K562 (cell line): ENCODE data around the gene RBM17. TPM values are rescaled to one million over a fixed set of nuclear protein-coding genes. Genes with fewer than 3 reads are reported as not detected.

Source experiments
- ATF7 ChIP-seq: fragments of 450-650 bp; IDR thresholded peaks from 2 replicates; pipeline ENCODE4 v1.7.1; 2014; ENCODE audit warnings: mild to moderate bottlenecking, moderate library complexity
- CREM ChIP-seq: IDR thresholded peaks from 2 replicates; pipeline ENCODE4 v1.6.1; 2014; ENCODE audit warnings: antibody characterized with exemption, low read depth
- DMBX1 ChIP-seq: fragments of 250-450 bp; sonication (Bioruptor Pico); IDR thresholded peaks from 2 replicates; pipeline ENCODE4 v1.8.0; 2022; ENCODE audit warnings: inconsistent platforms, mild to moderate bottlenecking, moderate library complexity, borderline replicate concordance
- EP400 ChIP-seq: fragments of 450-650 bp; IDR thresholded peaks from 2 replicates; pipeline ENCODE4 v1.6.1; 2017; ENCODE audit warnings: antibody characterized with exemption, mild to moderate bottlenecking, moderate library complexity
- ERF ChIP-seq: fragments of 450-650 bp; formaldehyde crosslinking; IDR thresholded peaks from 2 replicates; pipeline ENCODE4 v1.4.0; 2020; ENCODE audit warnings: mild to moderate bottlenecking, mixed read lengths
- FOSL1 ChIP-seq: fragments of 200-800 bp; sonication (Bioruptor generic); conservative IDR thresholded peaks from 2 replicates; pipeline ENCODE4 v1.6.1; 2016; ENCODE audit warnings: missing genetic modification characterization, missing compliant biosample characterization
- HCFC1 ChIP-seq: IDR thresholded peaks from 2 replicates; pipeline ENCODE4 v1.6.1; 2012; ENCODE audit warnings: low read depth, low read length, improper control_type of control experiment
- HDAC2 ChIP-seq: fragments of 450-650 bp; IDR thresholded peaks from 2 replicates; pipeline ENCODE4 v1.6.1; 2016; ENCODE audit warnings: mild to moderate bottlenecking
- LCOR ChIP-seq: sonication (generic); formaldehyde crosslinking; IDR thresholded peaks from 2 replicates; pipeline ENCODE4 v1.8.0; 2022; ENCODE audit warnings: mild to moderate bottlenecking, missing genetic modification reagents
- MAX ChIP-seq: sonication (generic); formaldehyde crosslinking; IDR thresholded peaks from 2 replicates; pipeline ENCODE4 v1.9.0; 2022; ENCODE audit warnings: mild to moderate bottlenecking, missing genetic modification reagents
- MAZ ChIP-seq, 2 experiments: fragments of 450-650 bp in 1 of 2; sonication (generic) in 1 of 2; formaldehyde crosslinking; IDR thresholded peaks in 1 of 2; conservative IDR thresholded peaks in 1 of 2; 2 replicates each; pipeline versions ENCODE4 v1.4.0 to v1.5.0; 2020; ENCODE audit warnings: mild to moderate bottlenecking in 1 of 2, missing genetic modification reagents in 1 of 2
- MYC ChIP-seq, 2 experiments: fragments of 250-450 bp in 1 of 2; sonication (Bioruptor Pico) in 1 of 2; IDR thresholded peaks; 2 replicates each; pipeline versions ENCODE4 v1.5.1 to v1.6.1; 2012 to 2021; ENCODE audit warnings: low read depth in 2 of 2, borderline replicate concordance in 1 of 2, improper control_type of control experiment in 1 of 2, low read length in 1 of 2, mild to moderate bottlenecking in 1 of 2, moderate library complexity in 1 of 2
- MYNN ChIP-seq, 2 experiments: sonication (generic); formaldehyde crosslinking in 1 of 2; IDR thresholded peaks; 2 replicates each; pipeline versions ENCODE4 v1.5.0 to v1.6.1; 2016 to 2020; ENCODE audit warnings: antibody characterized with exemption in 1 of 2, missing genetic modification reagents in 1 of 2
- NCOR1 ChIP-seq: fragments of 450-650 bp; IDR thresholded peaks from 2 replicates; pipeline ENCODE4 v1.6.1; 2016; ENCODE audit warnings: mild to moderate bottlenecking, moderate library complexity
- NFIX ChIP-seq: fragments of 250-450 bp; sonication (Bioruptor Pico); IDR thresholded peaks from 2 replicates; pipeline ENCODE4 v1.4.0; 2020; ENCODE audit warnings: low read depth, mild to moderate bottlenecking, moderate library complexity
- NONO ChIP-seq, 2 experiments: fragments of 200-400 bp in 1 of 2; fragments of 450-650 bp in 1 of 2; formaldehyde crosslinking in 1 of 2; IDR thresholded peaks; 2 replicates each; pipeline ENCODE4 v1.6.1; 2017; ENCODE audit warnings: low read depth in 2 of 2, mild to moderate bottlenecking in 2 of 2, moderate library complexity in 2 of 2, low read length in 1 of 2
- POLR2AphosphoS2 ChIP-seq: IDR thresholded peaks from 2 replicates; pipeline ENCODE4 v1.6.1; 2012; ENCODE audit warnings: low read length, improper control_type of control experiment
- POLR2G ChIP-seq: fragments of 200-400 bp; formaldehyde crosslinking; IDR thresholded peaks from 2 replicates; pipeline ENCODE4 v1.6.1; 2017; ENCODE audit warnings: low read depth, mild to moderate bottlenecking, antibody characterized with exemption, low read length, moderate library complexity
- PTTG1 ChIP-seq: fragments of 450-650 bp; IDR thresholded peaks from 2 replicates; pipeline ENCODE4 v1.6.1; 2016; ENCODE audit warnings: low read depth, mild to moderate bottlenecking, missing genetic modification characterization, missing compliant biosample characterization
- SUPT5H ChIP-seq: fragments of 450-650 bp; IDR thresholded peaks from 2 replicates; pipeline ENCODE4 v1.6.1; 2016
- TEAD4 ChIP-seq, 2 experiments: sonication (generic) in 1 of 2; formaldehyde crosslinking in 1 of 2; IDR thresholded peaks; 2 replicates each; pipeline versions ENCODE4 v1.6.1 to v1.8.0; 2012 to 2022; ENCODE audit warnings: borderline replicate concordance in 1 of 2, inconsistent platforms in 1 of 2, low read length in 1 of 2, mild to moderate bottlenecking in 1 of 2, missing genetic modification reagents in 1 of 2
- ZBED1 ChIP-seq: IDR thresholded peaks from 2 replicates; pipeline ENCODE4 v1.6.1; 2014
- ZKSCAN1 ChIP-seq: fragments of 150-350 bp; IDR thresholded peaks from 2 replicates; pipeline ENCODE4 v1.6.1; 2016; ENCODE audit warnings: low read depth, low read length
- ZNF143 ChIP-seq: sonication (generic); formaldehyde crosslinking; IDR thresholded peaks from 2 replicates; pipeline ENCODE4 v1.9.0; 2022; ENCODE audit warnings: mild to moderate bottlenecking, missing genetic modification reagents
- polyA plus RNA-seq, 8 experiments: library from polyadenylated mRNA; depleted of rRNA in 4 of 8; stranded (reverse) in 5 of 8; unstranded in 3 of 8; fragments of >200 nt; fragmentation: Nextera tagmentation in 2 of 8; fragmentation: Illumina TruSeq in 1 of 8; extraction: Ambion mirVana in 2 of 8; extraction: Trizol in 1 of 8; gene quantifications; 2 replicates each; pipeline versions ENCODE4 v1.2.1 to v1.2.3, GENCODE V29; 2011 to 2014; ENCODE audit warnings: inconsistent platforms in 1 of 8, missing spikeins in 1 of 8
- total RNA-seq, 7 experiments: library from RNA; depleted of rRNA in 6 of 7; stranded (reverse); fragments of >200 nt in 6 of 7; fragmentation: Illumina TruSeq in 2 of 7; extraction: Trizol in 2 of 7; gene quantifications; 2 replicates each; pipeline versions ENCODE4 v1.2.1 to v1.2.3, GENCODE V29; 2011 to 2021; ENCODE audit warnings: low replicate concordance in 1 of 7

The RBM17 gene
- total and polyA plus RNA-seq, 9 of the 15 experiments (the other 6 are each of a cell fraction or from before 2014, with no cell fraction given) = 23.6 to 217 (median 124) TPM

GRCh38 chr10:6163364-6164270, 74.8 kb downstream of the RBM17 start (continued):
- TF ChIP-seq TEAD4 (IDR thresholded peaks at IDR 0.05; ENCODE audit: low read length) = peak; percentile 46; the same call in 1 of the 2 replicates
- TF ChIP-seq TEAD4 (CRISPR knock-in tag; IDR thresholded peaks at IDR 0.05; ENCODE audit: borderline replicate concordance) = no peak
- TF ChIP-seq POLR2AphosphoS2 = no peak; the same call in 1 of the 2 replicates
- no peak for TF ChIP-seq NFIX (CRISPR knock-in tag)
- TF ChIP-seq ZBED1 = peak; percentile 71; the same call in 1 of the 2 replicates
- TF ChIP-seq MYNN (IDR thresholded peaks at IDR 0.05) = peak; percentile 9; the same call in 1 of the 2 replicates
- TF ChIP-seq MYNN (CRISPR knock-in tag; IDR thresholded peaks at IDR 0.05) = no peak
- peak; percentile 29; the same call in 1 of the 2 replicates for TF ChIP-seq FOSL1 (tag)
- TF ChIP-seq ATF7 = peak; percentile 58; the same call in 1 of the 2 replicates
- peak; percentile 67 for TF ChIP-seq HCFC1
- TF ChIP-seq LCOR (CRISPR knock-in tag) = peak; percentile 77; the same call in 1 of the 2 replicates
- peak; percentile 49 for TF ChIP-seq NCOR1
- no peak for TF ChIP-seq PTTG1 (tag)
- peak; percentile 80 for TF ChIP-seq SUPT5H
- peak; percentile 29 to 93; a peak in 2 of 4 replicates for TF ChIP-seq NONO (IDR thresholded peaks at IDR 0.05; ENCODE audit: low read depth in 2 of 2, low read length in 1 of 2)
- peak; percentile 58 for TF ChIP-seq DMBX1 (CRISPR knock-in tag)
- TF ChIP-seq ZKSCAN1 = peak; percentile 67; the same call in 1 of the 2 replicates
- peak; percentile 84 for TF ChIP-seq CREM
- peak; percentile 96 for TF ChIP-seq EP400
- TF ChIP-seq MYC (IDR thresholded peaks at IDR 0.05; ENCODE audit: low read depth, low read length) = peak; percentile 98
- TF ChIP-seq MYC (CRISPR knock-in tag; IDR thresholded peaks at IDR 0.05; ENCODE audit: borderline replicate concordance, low read depth) = peak; percentile 43; the same call in 1 of the 2 replicates
- TF ChIP-seq MAX (CRISPR knock-in tag) = peak; percentile 89
- TF ChIP-seq ERF (CRISPR knock-in tag) = peak; percentile 71
- peak; percentile 79 for TF ChIP-seq ZNF143 (CRISPR knock-in tag)
- TF ChIP-seq POLR2G = peak; percentile 94
- TF ChIP-seq HDAC2 = peak; percentile 58; the same call in 1 of the 2 replicates
- peak; percentile 65 to 92 for TF ChIP-seq MAZ (CRISPR knock-in tag; conservative IDR thresholded peaks at IDR 0.05 in 1 of 2, IDR thresholded peaks at IDR 0.05 in 1 of 2)
